ENCODE data around the gene SFXN3. TPM values are rescaled to one million over a fixed set of nuclear protein-coding genes. Genes with fewer than 3 reads are reported as not detected.

SFXN3 gene
- total and polyA plus RNA-seq, 2 experiments from 2014 or later: 0.68 to 3.8 TPM

- no peaks in the 10 kb centered on the region; the same call in 1 of the 2 replicates for H4K20me1 ChIP-seq (replicated peaks; ENCODE audit: insufficient read depth)
- no peak overlapping the region for H3K27ac Mint-ChIP-seq
- H3K9me3 Mint-ChIP-seq: no peaks in the 10 kb centered on the region
- H3K27ac ChIP-seq (ENCODE audit: low read depth): no peak overlapping the region
- H2AFZ ChIP-seq: no peak overlapping the region
- peaks cover 10% of the 10 kb centered on the region for H3K4me1 ChIP-seq (ENCODE audit: insufficient read depth)
- peak overlapping the region; percentile 51; the same call in 1 of the 2 replicates for H3K4me3 ChIP-seq
- ATAC-seq (no peak), DNase-seq (ENCODE audit: low spot score) (no peak)
- H3K36me3 ChIP-seq (ENCODE audit: insufficient read depth): no peaks in the 10 kb centered on the region
- H3K4me2 ChIP-seq: peak overlapping the region; percentile 82; the same call in 1 of the 2 replicates
- no peaks in the 10 kb centered on the region for H3K9me2 ChIP-seq (ENCODE audit: insufficient read depth)
- H3K79me2 ChIP-seq (replicated peaks; ENCODE audit: insufficient read depth): no peaks in the 10 kb centered on the region
- peaks cover 79% of the 10 kb centered on the region for H3K27me3 ChIP-seq (ENCODE audit: insufficient read depth)
- H3K27me3 Mint-ChIP-seq (ENCODE audit: insufficient read depth, low read depth, poor library complexity): peaks cover 53% of the 10 kb centered on the region
- H3F3A ChIP-seq (replicated peaks; ENCODE audit: low read depth): no peaks in the 10 kb centered on the region
- H3K36me3 Mint-ChIP-seq (ENCODE audit: low read depth): no peaks in the 10 kb centered on the region
- peak overlapping the region; percentile 55; the same call in 2 of the 3 replicates for H3K4me3 Mint-ChIP-seq
- TF ChIP-seq CTCF (conservative IDR thresholded peaks at IDR 0.05; ENCODE audit: low read depth in 2 of 2) (no peak), ZNF331 (CRISPR knock-in tag; IDR thresholded peaks at IDR 0.05; ENCODE audit: low read depth) (no peak), JUNB (IDR thresholded peaks at IDR 0.05; ENCODE audit: unreplicated experiment) (no peak), REST (IDR thresholded peaks at IDR 0.05; ENCODE audit: unreplicated experiment) (no peak), ZNF114 (CRISPR knock-in tag; IDR thresholded peaks at IDR 0.05) (no peak), POLR2AphosphoS5 (IDR thresholded peaks at IDR 0.05; ENCODE audit: low read depth) (no peak), CREB1 (CRISPR knock-in tag; IDR thresholded peaks at IDR 0.05; ENCODE audit: low read depth) (no peak), EZH2phosphoT487 (IDR thresholded peaks at IDR 0.05; ENCODE audit: unreplicated experiment) (no peak)
- TF ChIP-seq, protein P1, sequence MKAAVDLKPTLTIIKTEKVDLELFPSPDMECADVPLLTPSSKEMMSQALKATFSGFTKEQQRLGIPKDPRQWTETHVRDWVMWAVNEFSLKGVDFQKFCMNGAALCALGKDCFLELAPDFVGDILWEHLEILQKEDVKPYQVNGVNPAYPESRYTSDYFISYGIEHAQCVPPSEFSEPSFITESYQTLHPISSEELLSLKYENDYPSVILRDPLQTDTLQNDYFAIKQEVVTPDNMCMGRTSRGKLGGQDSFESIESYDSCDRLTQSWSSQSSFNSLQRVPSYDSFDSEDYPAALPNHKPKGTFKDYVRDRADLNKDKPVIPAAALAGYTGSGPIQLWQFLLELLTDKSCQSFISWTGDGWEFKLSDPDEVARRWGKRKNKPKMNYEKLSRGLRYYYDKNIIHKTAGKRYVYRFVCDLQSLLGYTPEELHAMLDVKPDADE (IDR thresholded peaks at IDR 0.05): no peak
- peaks cover 38% of the 10 kb centered on the region for H3K4me1 Mint-ChIP-seq
Measured at GRCh38 chr10:101072923-101073322, 41.9 kb downstream of the SFXN3 start.

- ATAC-seq (peak; percentile 66), DNase-seq (ENCODE audit: low spot score) (peak; percentile 63)
- H3K4me1 Mint-ChIP-seq: peaks cover 38% of the 10 kb centered on the region
- Histone ChIP-seq H3K4me3 (peak overlapping the region; percentile 51), H3K4me1 (ENCODE audit: insufficient read depth) (peaks cover 10% of the 10 kb centered on the region), H2AFZ (peak overlapping the region; percentile 69), H3K36me3 (ENCODE audit: insufficient read depth) (no peaks in the 10 kb centered on the region), H3K4me2 (peak overlapping the region; percentile 82), H3K27ac (ENCODE audit: low read depth) (no peak overlapping the region), H3F3A (replicated peaks; ENCODE audit: low read depth) (no peaks in the 10 kb centered on the region), H3K79me2 (replicated peaks; ENCODE audit: insufficient read depth) (no peaks in the 10 kb centered on the region), H3K27me3 (ENCODE audit: insufficient read depth) (peaks cover 78% of the 10 kb centered on the region), H3K9me2 (ENCODE audit: insufficient read depth) (no peaks in the 10 kb centered on the region), H4K20me1 (replicated peaks; ENCODE audit: insufficient read depth) (no peaks in the 10 kb centered on the region)
- H3K9me3 Mint-ChIP-seq: no peaks in the 10 kb centered on the region
- TF ChIP-seq ZNF114 (CRISPR knock-in tag; IDR thresholded peaks at IDR 0.05) (no peak), CTCF (conservative IDR thresholded peaks at IDR 0.05; ENCODE audit: low read depth in 2 of 2) (peak; percentile 28 to 34; a peak in 3 of 4 replicates)
- H3K27me3 Mint-ChIP-seq (ENCODE audit: insufficient read depth, low read depth, poor library complexity): peaks cover 52% of the 10 kb centered on the region
- H3K4me3 Mint-ChIP-seq: peak overlapping the region; percentile 55
- H3K27ac Mint-ChIP-seq: no peak overlapping the region
- no peaks in the 10 kb centered on the region for H3K36me3 Mint-ChIP-seq (ENCODE audit: low read depth)
Measured at GRCh38 chr10:101073631-101074030, 42.6 kb downstream of the SFXN3 start.
